DOHH2 (cell line): Measurements from ENCODE around the gene PHYKPL.

Experiments used
- CTCF ChIP-seq: fragments of 200-600 bp; sonication (generic); IDR thresholded peaks from one replicate; pipeline ENCODE4 v1.5.1; 2014; ENCODE audit warnings: antibody characterized with exemption, mild to moderate bottlenecking, low read depth, low read length; ENCODE audit not compliant: poor library complexity, severe bottlenecking
- EZH2phosphoT487 ChIP-seq: fragments of 200-600 bp; sonication (generic); IDR thresholded peaks from 2 replicates; pipeline ENCODE4 v1.6.1; 2017; ENCODE audit warnings: borderline replicate concordance, mild to moderate bottlenecking, antibody characterized with exemption, low read length, moderate library complexity, mixed read lengths

- no peak for TF ChIP-seq CTCF
- TF ChIP-seq EZH2phosphoT487 = no peak
Observed at GRCh38 chr5:178223196-178223773, 9.3 kb downstream of the PHYKPL start.
